ENCODE measurements around the gene SCAMP2.
"Not testable (repeated sequence)": the region's sequence is repeated elsewhere in the genome, so short reads cannot be mapped to it uniquely, and the experiment has no call there.

SCAMP2 gene

GRCh38 chr15:74873036-74873755 lies at the start of gene SCAMP2:
TSS of gene SCAMP2 (minus strand) at chr15:74873365. CDS start at chr15:74873255, 110 bp downstream.
- DNase-seq, result peak; percentile 82

- no peak for DNase-seq
These were observed 47.3 kb upstream of the SCAMP2 start for GRCh38 chr15:74920456-74920855.

- no peak for DNase-seq
These were observed 44.5 kb upstream of the SCAMP2 start for GRCh38 chr15:74917676-74918075.

GRCh38 chr15:74913799-74914198 lies 40.6 kb upstream of the SCAMP2 start:
- DNase-seq, result not testable (repeated sequence)

GRCh38 chr15:74913041-74913440 lies 39.9 kb upstream of the SCAMP2 start:
- no peak for DNase-seq

- DNase-seq, result no peak
These were observed 35.5 kb upstream of the SCAMP2 start for GRCh38 chr15:74908635-74909034.

GRCh38 chr15:74907163-74907870 lies 34.2 kb upstream of the SCAMP2 start:
- no peak for DNase-seq

- DNase-seq, result peak; percentile 77
These were observed 33.4 kb upstream of the SCAMP2 start, which contains the start of gene FAM219B for GRCh38 chr15:74906450-74907162. TSS of gene FAM219B (minus strand) at chr15:74906851. CDS start at chr15:74906800, 51 bp downstream.

GRCh38 chr15:74906067-74906449 lies 32.9 kb upstream of the SCAMP2 start:
- peak; percentile 27 for DNase-seq

GRCh38 chr15:74904190-74904805 lies 31.1 kb upstream of the SCAMP2 start:
- no peak for DNase-seq

GRCh38 chr15:74903676-74904075 lies 30.5 kb upstream of the SCAMP2 start:
- no peak for DNase-seq

GRCh38 chr15:74902295-74903075 lies 29.3 kb upstream of the SCAMP2 start:
- no peak for DNase-seq

GRCh38 chr15:74901612-74902063 lies 28.5 kb upstream of the SCAMP2 start:
- peak; percentile 43 for DNase-seq

GRCh38 chr15:74897300-74897701 lies 24.1 kb upstream of the SCAMP2 start:
- DNase-seq, result no peak

- DNase-seq, result no peak
These were observed 23.2 kb upstream of the SCAMP2 start for GRCh38 chr15:74896316-74896715.

- no peak for DNase-seq
These were observed 22.7 kb upstream of the SCAMP2 start for GRCh38 chr15:74895830-74896229.

GRCh38 chr15:74894383-74894782 lies 21.2 kb upstream of the SCAMP2 start:
- not testable (repeated sequence) for DNase-seq

- DNase-seq, result no peak
These were observed 20.5 kb upstream of the SCAMP2 start for GRCh38 chr15:74893627-74894026.

GRCh38 chr15:74892931-74893330 lies 19.8 kb upstream of the SCAMP2 start:
- DNase-seq, result no peak

- no peak for DNase-seq
These were observed 19.1 kb upstream of the SCAMP2 start for GRCh38 chr15:74892313-74892712.

- no peak for DNase-seq
These were observed 18.3 kb upstream of the SCAMP2 start for GRCh38 chr15:74891469-74891868.

- DNase-seq, result no peak
These were observed 17.4 kb upstream of the SCAMP2 start for GRCh38 chr15:74890665-74890960.

Measured in stimulated activated CD4-positive, alpha-beta T cell treated with anti-CD3 and anti-CD28 coated beads, Interleukin-12 subunit alpha, Interleukin-12 subunit beta, amount 100 ng/mL, for 4 hours (primary cell).